SK-N-SH treated with all-trans-retinoic acid at 6 μM for 48 hours (cell line): Measurements from ENCODE around the gene C1orf159.

Source experiments
- ARNTL ChIP-seq: fragments of 450-650 bp; formaldehyde crosslinking; IDR thresholded peaks from 2 replicates; pipeline ENCODE4 v1.5.0; 2020; ENCODE audit warnings: low read depth, mild to moderate bottlenecking, moderate library complexity, borderline replicate concordance
- CREB5 ChIP-seq: fragments of 250-450 bp; sonication (Bioruptor Pico); IDR thresholded peaks from 2 replicates; pipeline ENCODE4 v1.5.1; 2020; ENCODE audit warnings: low read depth, mild to moderate bottlenecking, moderate library complexity
- CSDC2 ChIP-seq: fragments of 250-450 bp; sonication (Bioruptor Pico); IDR thresholded peaks from 2 replicates; pipeline ENCODE4 v1.5.0; 2020; ENCODE audit warnings: mild to moderate bottlenecking, moderate library complexity
- CSRNP3 ChIP-seq: fragments of 250-450 bp; sonication (Bioruptor Pico); IDR thresholded peaks from 2 replicates; pipeline ENCODE4 v1.5.1; 2021; ENCODE audit warnings: mild to moderate bottlenecking, moderate library complexity
- ESRRG ChIP-seq: fragments of 250-450 bp; sonication (Bioruptor Pico); IDR thresholded peaks from 2 replicates; pipeline ENCODE4 v1.6.1; 2021; ENCODE audit warnings: mild to moderate bottlenecking
- RARB ChIP-seq: fragments of 250-450 bp; sonication (Bioruptor Pico); IDR thresholded peaks from 2 replicates; pipeline ENCODE4 v1.8.0; 2021; ENCODE audit warnings: mild to moderate bottlenecking, moderate library complexity
- TSHZ2 ChIP-seq: fragments of 250-450 bp; sonication (Bioruptor Pico); IDR thresholded peaks from 2 replicates; pipeline ENCODE4 v1.5.0; 2020; ENCODE audit warnings: mild to moderate bottlenecking, moderate library complexity
- ZNF565 ChIP-seq: fragments of 450-650 bp; formaldehyde crosslinking; conservative IDR thresholded peaks from 2 replicates; pipeline ENCODE4 v1.5.0; 2020; ENCODE audit warnings: low read depth, mild to moderate bottlenecking, moderate library complexity

DNA sequence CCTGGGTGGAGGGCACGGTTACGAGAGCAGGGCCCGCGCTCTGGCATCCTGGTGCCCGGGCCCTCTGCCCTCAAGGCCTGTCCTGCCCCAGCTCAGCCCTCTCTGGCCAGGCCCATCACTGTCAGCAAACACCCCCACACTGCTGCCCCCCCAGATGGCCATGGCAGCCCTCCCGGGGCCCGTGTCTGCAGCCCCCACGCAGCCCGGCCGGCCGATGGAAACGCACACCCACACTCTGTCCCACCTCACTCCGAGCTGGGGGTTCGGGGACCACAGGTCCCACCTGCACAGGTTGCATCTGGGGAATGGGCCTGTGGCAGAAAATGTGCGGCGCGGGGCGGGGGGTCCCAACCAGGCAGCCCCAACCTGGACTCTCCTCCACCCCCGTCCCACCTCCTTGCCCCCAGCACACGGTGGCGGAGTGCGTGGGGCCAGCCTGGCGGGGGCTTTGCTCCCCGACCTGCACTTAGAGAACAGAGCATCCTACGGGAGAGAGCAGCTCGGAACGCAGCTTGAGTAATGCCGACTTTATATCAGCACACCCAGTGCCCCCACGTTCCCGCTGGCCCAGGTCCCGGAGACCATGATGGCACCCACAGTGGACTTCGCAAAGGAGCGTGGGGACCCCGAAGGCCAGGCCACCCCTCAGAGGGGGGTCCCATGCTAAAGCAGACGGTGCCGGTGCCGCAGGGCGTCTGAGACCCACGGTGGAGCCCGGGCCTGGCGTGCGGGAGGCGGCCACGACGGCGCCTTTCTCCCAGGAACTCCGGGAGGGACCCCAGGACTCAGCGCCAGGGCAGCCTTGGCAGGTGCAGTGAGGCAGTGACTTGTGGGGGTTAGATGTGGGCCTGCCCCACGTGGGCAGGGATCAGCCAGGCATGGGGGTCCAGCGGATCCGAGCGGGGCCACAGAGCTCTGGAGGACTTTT is 34.3 kb downstream of the C1orf159 start:
- TF ChIP-seq CSDC2 (no peak), ARNTL (CRISPR knock-in tag) (no peak), TSHZ2 (CRISPR knock-in tag) (no peak), ZNF565 (no peak), CSRNP3 (CRISPR knock-in tag) (no peak), RARB (no peak), CREB5 (CRISPR knock-in tag) (no peak), ESRRG (CRISPR knock-in tag) (no peak)
